HTERT RPE-1 (cell line): ENCODE results near the gene KAZN.

Source experiments
- in situ Hi-C: fragments of 300-500 bp; cut with MboI; formaldehyde crosslinking; loops from 4 replicates; pipeline ENCODE4 v1.14.3; 2020; ENCODE audit warnings: low sequenced_read_pairs

Gene KAZN

GRCh38 chr1:14585728-14586127, 12.8 kb upstream of the KAZN start:
- in situ Hi-C loops: no loop called here

GRCh38 chr1:14590411-14591180, 7.9 kb upstream of the KAZN start:
- in situ Hi-C loops: no loop called here

GRCh38 chr1:14591600-14591999, 6.9 kb upstream of the KAZN start:
- in situ Hi-C loops: no loop called here

GRCh38 chr1:14592004-14592631, 6.4 kb upstream of the KAZN start:
- in situ Hi-C loops: no loop called here

GRCh38 chr1:14593302-14593701, 5.2 kb upstream of the KAZN start:
- in situ Hi-C loops: no loop called here

GRCh38 chr1:14594045-14594444, 4.4 kb upstream of the KAZN start:
- in situ Hi-C loops: no loop called here

GRCh38 chr1:14596591-14596990, 1.9 kb upstream of the KAZN start:
- in situ Hi-C loops: no loop called here

GRCh38 chr1:14597343-14598006, 1.0 kb upstream of the KAZN start:
- in situ Hi-C loops: no loop called here

- in situ Hi-C loops: no loop called here
These were observed 433 bp upstream of the KAZN start for GRCh38 chr1:14598007-14598497.

GRCh38 chr1:14599183-14599791, 802 bp downstream of the KAZN start:
- in situ Hi-C loops: no loop called here

- in situ Hi-C loops: no loop called here
These were observed 1.3 kb downstream of the KAZN start for GRCh38 chr1:14599800-14600199.

GRCh38 chr1:14600405-14601112, 2.1 kb downstream of the KAZN start:
- in situ Hi-C loops: no loop called here

- in situ Hi-C loops: no loop called here
These were observed 3.7 kb downstream of the KAZN start for GRCh38 chr1:14602136-14602535.

GRCh38 chr1:14603645-14604044, 5.2 kb downstream of the KAZN start:
- in situ Hi-C loops: no loop called here

GRCh38 chr1:14604414-14604813, 5.9 kb downstream of the KAZN start:
- in situ Hi-C loops: no loop called here

GRCh38 chr1:14605945-14606344, 7.5 kb downstream of the KAZN start:
- in situ Hi-C loops: no loop called here

- in situ Hi-C loops: no loop called here
These were observed 8.1 kb downstream of the KAZN start for GRCh38 chr1:14606632-14607031.

- in situ Hi-C loops: no loop called here
These were observed 8.8 kb downstream of the KAZN start for GRCh38 chr1:14607295-14607694.

- in situ Hi-C loops: no loop called here
These were observed 9.8 kb downstream of the KAZN start for GRCh38 chr1:14608308-14608707.

GRCh38 chr1:14610761-14611160, 12.3 kb downstream of the KAZN start:
- in situ Hi-C loops: no loop called here

GRCh38 chr1:14611792-14612191, 13.3 kb downstream of the KAZN start:
- in situ Hi-C loops: no loop called here
